CD14-positive monocyte (primary cell): ENCODE measurements around the gene PRKAG3. TPM values are rescaled to one million over a fixed set of nuclear protein-coding genes. Genes with fewer than 3 reads are reported as not detected.

Experiments
- DNase-seq, 3 donors: peaks; one replicate each; pipeline ENCODE4 v3.0.0-alpha.2; 2011 to 2022
- H2AFZ ChIP-seq: 2 replicates; pipeline ENCODE4 v1.6.0; 2012; ENCODE audit warnings: mild to moderate bottlenecking, low read depth, low read length, inconsistent platforms; ENCODE audit not compliant: insufficient read depth, poor library complexity, severe bottlenecking
- H3K27ac ChIP-seq, 2 donors: 1 replicate in 1 of 2; 2 replicates in 1 of 2; pipeline ENCODE4 v1.5.1; 2012 to 2013; ENCODE audit warnings: low read length in 2 of 2, control low read depth in 1 of 2, inconsistent platforms in 1 of 2, low read depth in 1 of 2, mild to moderate bottlenecking in 1 of 2
- H3K27me3 ChIP-seq, 2 donors: one replicate each; pipeline versions ENCODE4 v1.6.0 to v1.6.1; 2011 to 2013; ENCODE audit warnings: low read length in 2 of 2; ENCODE audit not compliant: control insufficient read depth in 2 of 2, insufficient read depth in 2 of 2
- H3K36me3 ChIP-seq, 2 donors: replicated peaks in 1 of 2; 1 replicate in 1 of 2; 2 replicates in 1 of 2; pipeline versions ENCODE4 v1.5.1 to v1.6.1; 2012 to 2013; ENCODE audit warnings: low read length in 2 of 2, control low read depth in 1 of 2, inconsistent platforms in 1 of 2, mild to moderate bottlenecking in 1 of 2; ENCODE audit not compliant: insufficient read depth in 2 of 2, control insufficient read depth in 1 of 2
- H3K4me1 ChIP-seq, 2 donors: 1 replicate in 1 of 2; 2 replicates in 1 of 2; pipeline versions ENCODE4 v1.5.1 to v1.6.1; 2012 to 2013; ENCODE audit warnings: low read length in 2 of 2, control low read depth in 1 of 2, inconsistent platforms in 1 of 2, mild to moderate bottlenecking in 1 of 2, moderate library complexity in 1 of 2; ENCODE audit not compliant: insufficient read depth in 2 of 2, control insufficient read depth in 1 of 2
- H3K4me2 ChIP-seq: replicated peaks from 2 replicates; pipeline ENCODE3; 2012; ENCODE audit warnings: low read length, moderate library complexity, mild to moderate bottlenecking; ENCODE audit not compliant: poor library complexity, severe bottlenecking; ENCODE audit errors: extremely low read depth
- H3K4me3 ChIP-seq, 3 experiments: fragments of 200-600 bp in 1 of 3; sonication (generic) in 1 of 3; replicated peaks in 1 of 3; 1 replicate in 2 of 3; 2 replicates in 1 of 3; pipeline ENCODE4 v1.5.1; 2011 to 2013; ENCODE audit warnings: low read length in 3 of 3, mild to moderate bottlenecking in 3 of 3, control low read depth in 2 of 3, low read depth in 2 of 3, inconsistent platforms in 1 of 3, moderate library complexity in 1 of 3
- H3K79me2 ChIP-seq: 2 replicates; pipeline ENCODE4 v1.6.0; 2012; ENCODE audit warnings: mild to moderate bottlenecking, control low read depth, inconsistent platforms, low read length, moderate library complexity; ENCODE audit not compliant: insufficient read depth
- H3K9ac ChIP-seq: 2 replicates; pipeline ENCODE4 v1.6.0; 2017; ENCODE audit warnings: low read length, mild to moderate bottlenecking; ENCODE audit not compliant: insufficient read depth, poor library complexity, severe bottlenecking
- H3K9me3 ChIP-seq, 2 donors: replicated peaks in 1 of 2; 1 replicate in 1 of 2; 2 replicates in 1 of 2; pipeline versions ENCODE4 v1.5.1 to v1.6.1; 2012 to 2013; ENCODE audit warnings: low read length in 2 of 2, control low read depth in 1 of 2; ENCODE audit not compliant: control insufficient read depth in 1 of 2, insufficient read depth in 1 of 2
- H4K20me1 ChIP-seq: 2 replicates; pipeline ENCODE4 v1.6.0; 2012; ENCODE audit warnings: mild to moderate bottlenecking, low read length, control low read depth, moderate library complexity; ENCODE audit not compliant: insufficient read depth
- H3K27ac Mint-ChIP-seq, 7 donors: one replicate each; pipeline ENCODE4 v1.8.0; 2020; ENCODE audit warnings: mild to moderate bottlenecking in 7 of 7, mixed read lengths in 7 of 7, moderate library complexity in 6 of 7, inconsistent platforms in 2 of 7
- H3K27me3 Mint-ChIP-seq, 3 donors: one replicate each; pipeline ENCODE4 v1.8.0; 2021 to 2022; ENCODE audit warnings: low read depth in 3 of 3, mild to moderate bottlenecking in 3 of 3, mixed read lengths in 3 of 3, moderate library complexity in 3 of 3, inconsistent platforms in 1 of 3
- H3K36me3 Mint-ChIP-seq, 2 donors: one replicate each; pipeline ENCODE4 v1.8.0; 2020; ENCODE audit warnings: mixed read lengths in 2 of 2, inconsistent platforms in 1 of 2, mild to moderate bottlenecking in 1 of 2
- H3K4me1 Mint-ChIP-seq: one replicate; pipeline ENCODE4 v1.8.0; 2020; ENCODE audit warnings: mild to moderate bottlenecking, mixed read lengths
- H3K4me3 Mint-ChIP-seq, 2 donors: one replicate each; pipeline ENCODE4 v1.8.0; 2020; ENCODE audit warnings: mild to moderate bottlenecking in 2 of 2, mixed read lengths in 2 of 2, moderate library complexity in 1 of 2
- H3K9me3 Mint-ChIP-seq, 7 donors: one replicate each; pipeline ENCODE4 v1.8.0; 2020 to 2022; ENCODE audit warnings: mixed read lengths in 7 of 7, mild to moderate bottlenecking in 6 of 7, moderate library complexity in 6 of 7, inconsistent platforms in 2 of 7
- CTCF ChIP-seq: fragments of 200-600 bp; IDR thresholded peaks from one replicate; pipeline ENCODE4 v1.8.0; 2022; ENCODE audit warnings: antibody characterized with exemption, mild to moderate bottlenecking
- WGBS: methylation state at CpG from one replicate; pipeline ENCODE4 v1.1.5; 2013; ENCODE audit warnings: missing lambda C conversion rate; ENCODE audit not compliant: insufficient coverage; 5-methylcytosine and 5-hydroxymethylcytosine counted together
- intact Hi-C, 2 donors: fragments of 100-400 bp; cut with micrococcal nuclease; formaldehyde crosslinking; loops; one replicate each; pipeline versions ENCODE4 v1.15.0 to v1.15.1; 2023
- polyA plus RNA-seq, 3 donors: library from polyadenylated mRNA; depleted of rRNA in 1 of 3; unstranded in 2 of 3; stranded (reverse) in 1 of 3; fragments of 300-500 nt in 2 of 3; fragments of >200 nt in 1 of 3; fragmentation: Illumina TruSeq in 2 of 3; gene quantifications; 1 replicate in 2 of 3; 2 replicates in 1 of 3; pipeline ENCODE4 v1.2.3, GENCODE V29; 2012 to 2021

Gene PRKAG3
- polyA plus RNA-seq, 3 donors = not detected

- Mint-ChIP-seq H3K36me3 (peaks cover 10% of the 10 kb centered on the region in 2 donors), H3K27ac (peak overlapping the region in 1 of 7 donors; percentile 28), H3K4me1 (peaks cover 29% of the 10 kb centered on the region), H3K27me3 (peaks cover 72 to 79% (median 73%) of the 10 kb centered on the region in 3 donors), H3K9me3 (peaks cover 0 to 13% (median 5%) of the 10 kb centered on the region in 7 donors), H3K4me3 (peak overlapping the region in 1 of 2 donors; percentile 98)
- 5% methylated on average over 78 of the region's 86 CpGs for whole genome bisulfite sequencing
- H4K20me1 ChIP-seq = peaks cover 6% of the 10 kb centered on the region
- no peak overlapping the region for H3K4me2 ChIP-seq
- H3K4me1 ChIP-seq = peaks cover 25 to 30% of the 10 kb centered on the region in 2 donors
- H3K9ac ChIP-seq = no peak overlapping the region
- no peaks in the 10 kb centered on the region for H3K79me2 ChIP-seq
- no peak overlapping the region for H3K4me3 ChIP-seq
- no peak overlapping the region for H2AFZ ChIP-seq
- peaks cover 0 to 22% of the 10 kb centered on the region in 2 donors for H3K9me3 ChIP-seq
- DNase-seq = no peak
- H3K36me3 ChIP-seq = no peaks in the 10 kb centered on the region
- intact Hi-C loops = no loop called here
- no peak overlapping the region for H3K27ac ChIP-seq
- peaks cover 41 to 72% of the 10 kb centered on the region in 2 donors for H3K27me3 ChIP-seq
- TF ChIP-seq CTCF = no peak
Measured at GRCh38 chr2:218873359-218874194, 42.0 kb upstream of the PRKAG3 start.

DNA sequence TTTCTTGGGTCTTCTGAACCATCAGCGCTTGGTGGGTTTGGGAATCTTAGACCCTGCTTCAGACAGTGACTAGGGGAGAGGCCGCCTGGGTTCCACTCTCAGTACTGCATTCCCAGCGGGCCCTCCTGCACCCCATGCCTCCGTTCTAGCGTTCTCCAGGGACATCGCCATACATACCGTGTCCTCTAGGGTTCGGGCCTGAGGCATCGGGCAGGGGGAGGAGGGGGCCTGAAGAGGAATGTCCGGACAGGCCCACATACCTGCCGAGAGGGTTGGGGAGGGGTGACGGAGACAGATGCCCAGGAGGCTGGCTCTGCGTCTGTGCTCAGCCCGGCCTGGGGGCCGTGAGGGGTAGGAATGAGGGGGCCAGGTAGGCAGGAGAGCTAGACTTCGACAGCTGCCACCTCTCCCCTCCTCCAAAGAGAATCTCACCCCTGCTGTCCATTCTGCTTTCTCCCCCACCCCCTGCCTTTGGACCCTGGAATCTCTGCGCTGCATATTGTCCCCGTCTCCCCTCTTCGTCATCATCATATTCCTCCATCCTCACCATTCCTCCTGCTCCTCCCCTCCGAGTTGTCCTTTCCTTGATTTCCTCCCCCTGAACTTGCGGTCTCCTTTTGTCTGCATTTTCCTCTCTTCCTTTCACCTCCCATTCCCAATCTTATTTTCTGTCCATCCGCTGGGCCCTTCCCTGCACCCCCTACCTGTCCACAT, 41.2 kb upstream of the PRKAG3 start:
- Histone ChIP-seq H3K4me3 (peak overlapping the region in 1 of 3 experiments; percentile 81), H3K9me3 (peaks cover 0 to 22% of the 10 kb centered on the region in 2 donors), H3K4me1 (peaks cover 25 to 34% of the 10 kb centered on the region in 2 donors), H3K27ac (no peak overlapping the region), H3K4me2 (no peak overlapping the region), H3K36me3 (no peaks in the 10 kb centered on the region), H3K79me2 (no peaks in the 10 kb centered on the region), H2AFZ (no peak overlapping the region), H4K20me1 (peaks cover 6% of the 10 kb centered on the region), H3K9ac (no peak overlapping the region), H3K27me3 (peaks cover 41 to 64% of the 10 kb centered on the region in 2 donors)
- peaks cover 33% of the 10 kb centered on the region for H3K4me1 Mint-ChIP-seq
- 26% methylated on average over 9 of the region's 22 CpGs for WGBS
- H3K4me3 Mint-ChIP-seq = peak overlapping the region in 1 of 2 donors; percentile 98
- peaks cover 67 to 76% (median 69%) of the 10 kb centered on the region in 3 donors for H3K27me3 Mint-ChIP-seq
- H3K36me3 Mint-ChIP-seq = peaks cover 10% of the 10 kb centered on the region in 2 donors
- intact Hi-C loops = no loop called here
- no peak for DNase-seq
- H3K27ac Mint-ChIP-seq = peak overlapping the region in 2 of 7 donors; percentile 20 to 28
- H3K9me3 Mint-ChIP-seq = peaks cover 0 to 13% (median 5%) of the 10 kb centered on the region in 7 donors
- TF ChIP-seq CTCF = no peak
